Measurements from ENCODE around the gene FPR2.

Gene FPR2

DNA sequence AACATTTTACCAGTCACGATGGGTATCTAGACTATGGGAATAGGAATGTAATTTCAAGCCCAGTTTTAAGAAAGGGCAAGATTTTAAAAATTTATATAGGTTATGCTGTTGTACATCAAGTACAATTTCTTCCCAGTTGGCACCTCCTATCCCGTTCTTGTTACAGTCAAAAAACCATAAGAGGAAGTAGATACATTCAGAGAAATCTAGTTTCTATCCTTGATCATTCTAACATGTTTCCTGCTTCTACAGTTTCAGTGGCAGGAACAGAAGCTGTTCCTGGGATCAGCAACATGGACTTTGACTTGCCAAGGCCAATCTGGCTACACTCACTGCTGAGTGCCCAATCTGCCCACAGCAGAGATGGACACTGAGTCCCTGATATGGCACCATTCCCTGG is 19.3 kb downstream of the FPR2 start:
- TF ChIP-seq, protein P1, sequence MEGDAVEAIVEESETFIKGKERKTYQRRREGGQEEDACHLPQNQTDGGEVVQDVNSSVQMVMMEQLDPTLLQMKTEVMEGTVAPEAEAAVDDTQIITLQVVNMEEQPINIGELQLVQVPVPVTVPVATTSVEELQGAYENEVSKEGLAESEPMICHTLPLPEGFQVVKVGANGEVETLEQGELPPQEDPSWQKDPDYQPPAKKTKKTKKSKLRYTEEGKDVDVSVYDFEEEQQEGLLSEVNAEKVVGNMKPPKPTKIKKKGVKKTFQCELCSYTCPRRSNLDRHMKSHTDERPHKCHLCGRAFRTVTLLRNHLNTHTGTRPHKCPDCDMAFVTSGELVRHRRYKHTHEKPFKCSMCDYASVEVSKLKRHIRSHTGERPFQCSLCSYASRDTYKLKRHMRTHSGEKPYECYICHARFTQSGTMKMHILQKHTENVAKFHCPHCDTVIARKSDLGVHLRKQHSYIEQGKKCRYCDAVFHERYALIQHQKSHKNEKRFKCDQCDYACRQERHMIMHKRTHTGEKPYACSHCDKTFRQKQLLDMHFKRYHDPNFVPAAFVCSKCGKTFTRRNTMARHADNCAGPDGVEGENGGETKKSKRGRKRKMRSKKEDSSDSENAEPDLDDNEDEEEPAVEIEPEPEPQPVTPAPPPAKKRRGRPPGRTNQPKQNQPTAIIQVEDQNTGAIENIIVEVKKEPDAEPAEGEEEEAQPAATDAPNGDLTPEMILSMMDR (IDR thresholded peaks at IDR 0.05; ENCODE audit: poor library complexity, severe bottlenecking) = no peak
- H3K4me1 ChIP-seq (ENCODE audit: insufficient read depth, poor library complexity, severe bottlenecking) = no peaks in the 10 kb centered on the region
- no peaks in the 10 kb centered on the region for H3K9me3 ChIP-seq (ENCODE audit: severe bottlenecking)
- H3K27me3 ChIP-seq (ENCODE audit: insufficient read depth, poor library complexity, severe bottlenecking) = peaks cover 6% of the 10 kb centered on the region
- H3K4me3 ChIP-seq (ENCODE audit: severe bottlenecking) = no peak overlapping the region
- H3K27ac ChIP-seq (ENCODE audit: poor library complexity, severe bottlenecking) = no peak overlapping the region
- no peak for DNase-seq (ENCODE audit: low spot score)
- ATAC-seq (ENCODE audit: low read depth) = no peak
- H3K36me3 ChIP-seq (ENCODE audit: low read depth) = no peaks in the 10 kb centered on the region

DNA sequence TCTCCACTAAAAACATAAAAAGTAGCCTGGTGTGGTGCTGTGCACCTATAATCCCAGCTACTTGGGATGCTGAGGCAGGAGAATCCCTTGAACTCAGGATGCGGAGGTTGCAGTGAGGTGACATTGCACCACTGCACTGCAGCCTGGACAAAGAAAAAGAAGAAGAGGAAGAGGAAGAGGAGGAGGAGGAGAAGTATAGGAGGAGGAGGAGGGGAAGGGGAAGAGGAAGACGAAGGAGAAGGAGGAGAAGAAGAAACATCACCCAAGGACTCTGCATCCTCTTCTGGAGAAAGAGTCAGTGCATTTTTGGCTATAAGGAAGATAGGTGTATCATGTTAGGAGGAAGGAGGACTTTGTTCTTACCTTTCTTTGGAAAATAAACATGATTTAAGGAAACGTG is 21.0 kb downstream of the FPR2 start:
- DNase-seq (ENCODE audit: low spot score) (no peak), ATAC-seq (ENCODE audit: low read depth) (no peak)
- H3K4me1 ChIP-seq (ENCODE audit: insufficient read depth, poor library complexity, severe bottlenecking) = no peaks in the 10 kb centered on the region
- H3K9me3 ChIP-seq (ENCODE audit: severe bottlenecking) = no peaks in the 10 kb centered on the region
- TF ChIP-seq, protein P1 (IDR thresholded peaks at IDR 0.05; ENCODE audit: poor library complexity, severe bottlenecking) = no peak
- H3K36me3 ChIP-seq (ENCODE audit: low read depth) = no peaks in the 10 kb centered on the region
- H3K27ac ChIP-seq (ENCODE audit: poor library complexity, severe bottlenecking) = no peak overlapping the region
- H3K27me3 ChIP-seq (ENCODE audit: insufficient read depth, poor library complexity, severe bottlenecking) = no peaks in the 10 kb centered on the region
- no peak overlapping the region for H3K4me3 ChIP-seq (ENCODE audit: severe bottlenecking)

DNA sequence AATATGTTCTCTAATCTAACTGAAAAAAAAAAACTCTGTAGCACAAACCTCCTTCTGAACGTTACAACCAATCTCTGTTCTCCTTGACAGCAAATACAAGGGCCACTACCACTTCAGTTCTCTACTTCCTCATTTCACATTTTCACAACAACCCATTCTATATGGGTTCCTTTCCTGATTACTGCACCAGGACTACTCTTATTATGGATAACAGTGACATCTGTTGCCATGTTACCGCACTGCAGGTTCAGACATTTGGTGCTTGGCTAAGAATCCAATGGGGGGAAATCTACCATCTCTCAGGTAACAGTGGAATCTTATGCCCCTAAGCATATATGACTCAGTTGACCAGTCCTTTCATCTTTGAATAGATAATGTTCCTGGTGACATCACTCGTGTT is 22.4 kb downstream of the FPR2 start:
- ATAC-seq (ENCODE audit: low read depth) = peak; percentile 49; the same call in 2 of the 3 replicates
- no peaks in the 10 kb centered on the region for H3K9me3 ChIP-seq (ENCODE audit: severe bottlenecking)
- no peaks in the 10 kb centered on the region for H3K4me1 ChIP-seq (ENCODE audit: insufficient read depth, poor library complexity, severe bottlenecking)
- TF ChIP-seq, protein P1 (IDR thresholded peaks at IDR 0.05; ENCODE audit: poor library complexity, severe bottlenecking) = peak; percentile 48
- no peak overlapping the region for H3K4me3 ChIP-seq (ENCODE audit: severe bottlenecking)
- no peaks in the 10 kb centered on the region for H3K27me3 ChIP-seq (ENCODE audit: insufficient read depth, poor library complexity, severe bottlenecking)
- DNase-seq (ENCODE audit: low spot score) = no peak
- H3K27ac ChIP-seq (ENCODE audit: poor library complexity, severe bottlenecking) = no peak overlapping the region
- no peaks in the 10 kb centered on the region for H3K36me3 ChIP-seq (ENCODE audit: low read depth)

DNA sequence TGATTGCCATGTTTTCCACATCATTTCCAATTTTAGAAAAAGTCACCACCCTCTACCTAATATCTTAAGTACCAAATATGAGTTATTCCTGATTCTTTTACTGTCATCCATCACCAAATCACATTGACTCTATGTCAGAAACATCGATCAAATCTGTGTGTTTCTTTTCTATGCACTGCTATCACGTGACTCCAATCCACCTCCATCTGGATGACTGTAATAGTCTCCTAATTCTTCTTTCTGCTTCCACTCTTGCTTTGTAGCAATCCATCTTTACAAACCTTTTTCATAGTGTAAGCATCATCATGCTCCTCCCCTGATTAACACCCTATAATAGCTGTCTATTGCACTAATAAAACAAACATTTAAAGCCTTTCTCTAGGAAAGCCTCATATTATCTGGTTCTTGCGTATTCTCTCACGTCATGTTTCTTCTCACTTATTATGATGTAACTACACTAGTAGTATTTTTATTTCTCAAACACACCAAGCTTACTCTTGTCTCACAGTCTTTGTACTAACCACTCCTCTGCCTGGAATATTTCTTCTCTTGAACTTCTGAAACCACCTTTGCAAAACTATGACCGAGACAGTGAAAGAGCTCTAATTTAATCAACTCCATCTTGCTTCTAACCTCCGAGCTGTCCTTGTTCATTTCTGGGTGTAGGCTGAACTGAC is 23.3 kb downstream of the FPR2 start:
- no peaks in the 10 kb centered on the region for H3K4me1 ChIP-seq (ENCODE audit: insufficient read depth, poor library complexity, severe bottlenecking)
- peak overlapping the region; percentile 47 for H3K27ac ChIP-seq (ENCODE audit: poor library complexity, severe bottlenecking)
- no peaks in the 10 kb centered on the region for H3K36me3 ChIP-seq (ENCODE audit: low read depth)
- no peak overlapping the region for H3K4me3 ChIP-seq (ENCODE audit: severe bottlenecking)
- no peaks in the 10 kb centered on the region for H3K9me3 ChIP-seq (ENCODE audit: severe bottlenecking)
- ATAC-seq (ENCODE audit: low read depth) = no peak
- H3K27me3 ChIP-seq (ENCODE audit: insufficient read depth, poor library complexity, severe bottlenecking) = no peaks in the 10 kb centered on the region
- TF ChIP-seq, protein P1 (IDR thresholded peaks at IDR 0.05; ENCODE audit: poor library complexity, severe bottlenecking) = no peak
- no peak for DNase-seq (ENCODE audit: low spot score)

DNA sequence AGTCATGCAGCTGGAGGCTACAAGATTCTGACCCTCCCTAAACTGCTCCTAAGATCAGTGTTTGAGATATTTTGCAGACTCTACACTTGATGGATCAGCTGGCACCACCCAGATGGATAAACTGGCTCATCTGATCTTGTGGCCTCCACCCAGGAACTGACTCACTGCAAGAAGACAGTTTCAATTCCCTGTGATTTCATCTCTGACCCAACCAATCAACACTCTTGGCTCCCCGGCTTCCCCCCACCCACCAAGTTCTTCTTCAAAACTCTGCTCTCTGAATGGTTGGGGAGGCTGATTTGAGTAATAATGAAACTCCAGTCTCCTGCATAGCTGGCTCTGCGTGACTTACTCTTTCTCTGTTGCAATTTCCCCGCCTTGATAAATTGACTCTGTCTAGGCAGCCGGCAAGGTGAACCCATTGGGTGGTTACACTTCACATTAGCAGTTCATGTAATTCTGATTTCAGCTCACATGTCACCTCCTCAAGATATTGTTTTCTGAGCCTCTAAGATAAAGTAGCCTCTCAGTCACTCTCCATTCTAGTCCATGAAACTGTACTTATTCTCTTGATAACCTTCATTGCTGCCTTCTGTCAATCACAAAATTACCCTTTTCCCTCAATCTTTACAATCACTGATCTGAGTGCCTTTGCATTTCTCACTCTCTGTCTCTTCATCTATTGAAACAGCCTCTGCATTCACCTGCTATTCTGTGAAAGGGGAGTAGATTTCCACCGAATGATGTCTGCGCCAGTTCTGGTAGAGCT is 24.1 kb downstream of the FPR2 start:
- TF ChIP-seq, protein P1 (IDR thresholded peaks at IDR 0.05; ENCODE audit: poor library complexity, severe bottlenecking) = no peak
- no peak for DNase-seq (ENCODE audit: low spot score)
- ATAC-seq (ENCODE audit: low read depth) = peak; percentile 84
- Histone ChIP-seq H3K27ac (ENCODE audit: poor library complexity, severe bottlenecking) (peak overlapping the region; percentile 47), H3K27me3 (ENCODE audit: insufficient read depth, poor library complexity, severe bottlenecking) (no peaks in the 10 kb centered on the region), H3K9me3 (ENCODE audit: severe bottlenecking) (no peaks in the 10 kb centered on the region), H3K4me3 (ENCODE audit: severe bottlenecking) (no peak overlapping the region), H3K36me3 (ENCODE audit: low read depth) (no peaks in the 10 kb centered on the region), H3K4me1 (ENCODE audit: insufficient read depth, poor library complexity, severe bottlenecking) (no peaks in the 10 kb centered on the region)

All from RWPE2 (cell line).